Subcutaneous adipose tissue (tissue), 4 donors: ENCODE data around the gene LMX1A. TPM values are rescaled to one million over a fixed set of nuclear protein-coding genes. Genes with fewer than 3 reads are reported as not detected.

Experiments
- CTCF ChIP-seq: fragments of 450-650 bp; IDR thresholded peaks from one replicate; pipeline ENCODE4 v1.5.1; 2016; ENCODE audit warnings: low read depth, mild to moderate bottlenecking, control low read depth, antibody characterized with exemption, moderate library complexity
- total RNA-seq, 4 donors: library from RNA; depleted of rRNA; stranded (reverse); fragments of >200 nt; gene quantifications; one replicate each; pipeline ENCODE4 v1.1.0, GENCODE V29; 2016

The LMX1A gene
- total RNA-seq, 4 donors from 2014 or later, result 0.33 to 1.5 (median 0.63) TPM

GRCh38 chr1:165241321-165241720 lies 115.2 kb downstream of the LMX1A start:
- TF ChIP-seq CTCF, result no peak

DNA sequence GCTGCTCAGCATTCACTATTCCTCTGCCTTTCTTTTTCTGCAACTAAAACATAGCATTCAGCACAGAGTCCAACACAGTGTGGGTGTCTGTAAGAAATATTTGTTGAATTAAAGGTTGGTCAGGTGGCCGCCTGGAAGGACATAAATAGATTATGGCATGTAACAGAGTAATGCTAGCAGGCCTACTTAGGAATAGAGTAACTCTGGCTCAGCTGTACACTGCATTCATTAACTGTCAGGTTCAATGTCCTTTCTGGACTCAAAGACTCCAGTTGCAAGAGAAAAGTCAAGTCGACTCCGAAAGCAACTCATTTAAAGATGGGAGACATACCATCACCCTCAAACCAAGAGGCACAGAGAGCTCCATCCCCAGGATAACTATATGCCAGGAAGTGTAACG lies 116.0 kb downstream of the LMX1A start:
- TF ChIP-seq CTCF, result no peak

- no peak for TF ChIP-seq CTCF
Measured at GRCh38 chr1:165239873-165240272, 116.6 kb downstream of the LMX1A start.

DNA sequence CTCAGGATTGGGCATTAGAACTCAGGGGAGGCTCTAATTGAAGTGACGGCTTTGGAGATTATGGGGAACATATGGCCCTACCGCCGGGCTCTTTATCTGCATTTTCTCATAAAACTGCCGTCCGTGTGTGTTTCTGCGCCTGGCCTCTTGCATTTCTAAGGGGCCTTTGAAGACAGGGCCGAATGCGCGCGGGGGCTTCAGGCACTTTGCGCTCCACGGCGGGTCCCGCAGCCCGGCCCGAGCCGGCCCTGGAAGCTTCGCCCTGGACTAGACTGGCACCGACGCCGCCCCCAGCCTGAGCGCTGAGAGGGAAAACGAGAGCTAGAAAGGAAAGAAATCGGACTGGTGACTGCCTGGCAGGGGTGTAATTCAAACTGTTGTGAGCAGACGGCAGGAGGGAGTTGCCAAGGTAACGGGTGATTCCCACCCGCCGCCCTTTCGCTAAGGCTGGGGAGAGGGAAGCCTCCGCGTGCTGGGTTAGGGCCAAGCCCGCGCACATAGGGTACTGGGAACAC lies 120.7 kb downstream of the LMX1A start:
- no peak for TF ChIP-seq CTCF

DNA sequence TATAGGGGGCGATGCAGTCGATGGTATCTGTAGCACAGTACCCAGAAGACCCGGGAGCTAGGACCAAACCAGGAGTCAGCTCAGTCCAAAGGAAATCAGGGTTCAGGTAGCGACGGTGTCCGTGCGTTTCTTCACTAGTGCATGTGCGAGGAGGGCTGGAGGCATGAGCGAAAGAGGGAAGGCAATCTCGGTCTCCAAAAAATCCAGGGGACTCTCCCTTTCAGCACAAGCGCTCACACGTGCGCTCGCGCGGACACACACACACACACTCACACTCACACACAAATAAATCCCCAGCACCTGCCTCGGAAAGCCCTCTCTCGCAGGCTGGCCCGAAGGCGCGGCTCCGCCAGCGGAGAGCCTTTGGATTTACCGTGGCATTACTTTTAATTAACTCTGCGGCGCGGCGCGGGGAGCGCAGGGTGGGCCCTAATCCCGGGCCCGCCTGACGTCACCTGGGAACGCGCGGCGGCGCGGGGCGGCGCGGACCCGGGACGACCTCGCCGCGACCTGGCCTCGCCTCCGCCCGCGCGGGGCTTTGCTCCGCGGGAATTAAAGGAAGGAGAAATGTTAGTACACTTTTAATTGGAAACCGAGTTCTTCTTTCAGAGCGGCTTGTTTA lies 121.2 kb downstream of the LMX1A start:
- TF ChIP-seq CTCF, result no peak

DNA sequence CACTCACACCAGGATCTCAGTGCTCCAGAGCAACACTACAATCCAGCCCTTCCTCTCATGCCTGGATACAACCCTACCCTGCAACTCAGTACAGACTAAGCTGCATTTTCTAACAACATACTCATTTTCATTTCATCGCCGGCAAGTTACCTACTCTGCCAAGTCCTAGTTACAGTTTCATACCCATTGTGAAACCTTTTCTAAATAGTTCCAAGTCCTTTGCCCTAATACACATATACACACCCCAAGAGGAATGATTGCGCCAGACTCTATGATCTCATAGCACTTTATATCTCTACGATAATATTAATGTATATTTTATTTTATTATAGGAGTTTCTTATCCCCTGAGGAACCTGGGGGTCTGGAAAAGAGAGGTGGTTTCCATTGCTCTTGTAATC lies 122.4 kb downstream of the LMX1A start:
- TF ChIP-seq CTCF, result no peak

- TF ChIP-seq CTCF, result no peak
Measured at GRCh38 chr1:165228676-165229075, 127.8 kb downstream of the LMX1A start.
